Psoas muscle (tissue), 8 donors: ENCODE results near the gene LOXHD1. TPM values are rescaled to one million over a fixed set of nuclear protein-coding genes. Genes with fewer than 3 reads are reported as not detected.

ENCODE experiments used
- ATAC-seq, 4 donors: fragments of 200-7000 bp; cut with Tn5 transposase; one replicate each; pipeline ENCODE4 v1.9.1; 2020; ENCODE audit warnings: moderate library complexity in 3 of 4, mild to moderate bottlenecking in 2 of 4
- DNase-seq, 2 donors: peaks; one replicate each; pipeline ENCODE4 v3.0.0-alpha.2; 2020
- H3K27ac ChIP-seq: fragments of 200-600 bp; one replicate; pipeline ENCODE4 v1.8.0; 2022
- H3K27me3 ChIP-seq, 3 donors: fragments of 200-600 bp in 1 of 3; one replicate each; pipeline versions ENCODE4 v1.6.1 to v1.8.0; 2013 to 2022; ENCODE audit warnings: low read length in 2 of 3, mild to moderate bottlenecking in 2 of 3, moderate library complexity in 1 of 3; ENCODE audit not compliant: insufficient read depth in 3 of 3
- H3K36me3 ChIP-seq, 2 donors: fragments of 200-600 bp in 1 of 2; one replicate each; pipeline versions ENCODE4 v1.6.1 to v1.8.0; 2013 to 2022; ENCODE audit warnings: low read depth in 1 of 2, mild to moderate bottlenecking in 1 of 2, moderate library complexity in 1 of 2; ENCODE audit not compliant: insufficient read depth in 1 of 2
- H3K4me1 ChIP-seq: fragments of 200-600 bp; one replicate; pipeline ENCODE4 v1.8.0; 2022
- H3K4me3 ChIP-seq: fragments of 200-600 bp; one replicate; pipeline ENCODE4 v1.8.0; 2022; ENCODE audit warnings: mild to moderate bottlenecking
- H3K9me3 ChIP-seq: fragments of 200-600 bp; one replicate; pipeline ENCODE4 v1.8.0; 2022
- CTCF ChIP-seq: fragments of 200-600 bp; IDR thresholded peaks from one replicate; pipeline ENCODE4 v1.8.0; 2022; ENCODE audit warnings: antibody characterized with exemption
- WGBS, 3 donors: extraction: QIAGEN DNeasy Blood & Tissue Kit; methylation state at CpG; one replicate each; pipeline versions ENCODE4 v1.1.6 to v1.1.7; 2013; 5-methylcytosine and 5-hydroxymethylcytosine counted together
- intact Hi-C, 2 donors: fragments of 100-400 bp; cut with DNase I; formaldehyde crosslinking; loops; one replicate each; pipeline versions ENCODE4 v1.11.0 to v1.14.2; 2022
- polyA plus RNA-seq, 3 donors: library from polyadenylated mRNA; stranded (reverse); fragments of 200-250 nt; gene quantifications; one replicate each; pipeline ENCODE4 v1.2.3, GENCODE V29; 2013
- total RNA-seq, 4 donors: library from RNA; stranded (reverse); fragmentation: NEBNext Ultra II Directional in 2 of 4; extraction: Animal tissue kit (Norgen Biotek cat#: 25700) in 2 of 4; gene quantifications; one replicate each; pipeline versions ENCODE4 v1.2.1 to v1.2.4, GENCODE V29; 2021 to 2023
- donor health status: healthy with polysubstance abuse.
- donor health status: DM: no; HTN: no; CAD: no; lungs with moderate emphysema.
- donor health status: Bipolar disorder and iron deficiency.
- donor health status: healthy.
- donor health status: DM: yes; HTN: yes; CAD: no.
- donor health status: DM: no; HTN: no; CAD: no.
- donor health status: DM: no; HTN: no; CAD: no.
- donor health status: DM: yes; HTN: yes; CAD: no.

LOXHD1 gene
- total and polyA plus RNA-seq, 7 donors, result 0.06 to 0.34 (median 0.12) TPM; not detected in 1

DNA sequence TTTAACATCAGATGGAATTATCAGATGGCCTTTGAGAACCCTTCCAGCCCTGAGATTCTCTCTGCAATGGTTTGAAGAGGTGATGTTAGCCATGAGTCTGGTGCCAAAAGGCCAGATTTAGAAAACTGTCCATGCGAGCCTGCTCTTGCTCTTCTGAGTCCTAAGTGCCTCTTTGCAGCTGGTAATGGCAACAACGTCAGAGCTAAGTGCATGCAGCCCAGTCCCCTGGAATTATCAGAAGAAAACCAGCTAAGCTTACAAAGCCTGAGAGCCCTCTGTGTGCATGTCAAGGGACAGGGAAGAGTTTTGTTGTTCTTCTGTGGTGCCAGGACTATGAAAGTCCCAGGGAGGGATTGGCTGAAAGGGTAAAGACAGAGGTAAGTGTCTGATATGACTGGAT, 89.8 kb downstream of the LOXHD1 start:
- Histone ChIP-seq H3K27ac (no peak overlapping the region), H3K9me3 (no peaks in the 10 kb centered on the region), H3K4me3 (no peak overlapping the region), H3K4me1 (no peaks in the 10 kb centered on the region), H3K27me3 (peaks cover 0 to 6% (median 2%) of the 10 kb centered on the region in 3 donors), H3K36me3 (no peaks in the 10 kb centered on the region)
- no peak for TF ChIP-seq CTCF
- WGBS, 3 donors, result 42 to 56% (median 55%) methylated on average over 2 of the region's 2 CpGs
- intact Hi-C loops, result no loop called here
- DNase-seq, result no peak
- no peak for ATAC-seq

DNA sequence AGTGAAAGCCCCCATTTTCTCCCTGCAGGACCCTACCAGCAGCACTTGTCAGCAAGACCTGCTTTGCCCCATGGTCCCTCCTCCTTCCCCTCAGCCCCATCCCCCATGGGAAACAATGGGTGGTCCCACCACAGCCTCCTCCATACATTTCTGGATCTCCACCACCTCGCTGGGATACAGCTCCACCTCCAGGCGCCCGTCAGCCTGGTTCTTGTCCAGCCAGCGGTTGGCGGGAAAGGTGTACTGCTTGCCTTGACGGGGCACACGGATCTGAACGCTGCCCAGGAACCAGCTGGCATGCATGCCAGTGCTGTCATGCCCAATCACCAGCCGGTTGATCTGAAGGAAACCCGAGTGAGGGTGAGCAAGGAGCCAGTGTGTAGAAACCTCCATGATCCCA, 90.9 kb downstream of the LOXHD1 start:
- WGBS, 3 donors, result 59 to 74% (median 70%) methylated on average over 10 of the region's 10 CpGs
- Histone ChIP-seq H3K4me3 (no peak overlapping the region), H3K27me3 (peaks cover 0 to 6% (median 2%) of the 10 kb centered on the region in 3 donors), H3K4me1 (no peaks in the 10 kb centered on the region), H3K9me3 (no peaks in the 10 kb centered on the region), H3K27ac (no peak overlapping the region), H3K36me3 (no peaks in the 10 kb centered on the region)
- TF ChIP-seq CTCF, result no peak
- no peak for ATAC-seq
- intact Hi-C loops, result no loop called here
- DNase-seq, result no peak

- Histone ChIP-seq H3K4me1 (no peaks in the 10 kb centered on the region), H3K36me3 (no peaks in the 10 kb centered on the region), H3K27ac (no peak overlapping the region), H3K4me3 (no peak overlapping the region), H3K27me3 (peaks cover 0 to 6% (median 2%) of the 10 kb centered on the region in 3 donors), H3K9me3 (no peaks in the 10 kb centered on the region)
- TF ChIP-seq CTCF, result no peak
- intact Hi-C loops, result no loop called here
- 55 to 61% (median 58%) methylated on average over 5 of the region's 5 CpGs for WGBS, 3 donors
- no peak for DNase-seq
- no peak for ATAC-seq
Observed at GRCh38 chr18:46565256-46565655, 91.8 kb downstream of the LOXHD1 start.

GRCh38 chr18:46563317-46563716, 93.7 kb downstream of the LOXHD1 start:
- Histone ChIP-seq H3K9me3 (no peaks in the 10 kb centered on the region), H3K27me3 (peaks cover 0 to 6% (median 2%) of the 10 kb centered on the region in 3 donors), H3K4me3 (no peak overlapping the region), H3K4me1 (no peaks in the 10 kb centered on the region), H3K27ac (no peak overlapping the region), H3K36me3 (no peaks in the 10 kb centered on the region)
- intact Hi-C loops, result no loop called here
- ATAC-seq, result no peak
- TF ChIP-seq CTCF, result no peak
- 60 to 67% (median 62%) methylated on average over 4 of the region's 4 CpGs for WGBS, 3 donors
- no peak for DNase-seq

GRCh38 chr18:46562674-46563192, 94.3 kb downstream of the LOXHD1 start:
- H3K4me3 ChIP-seq, result no peak overlapping the region
- H3K27ac ChIP-seq, result no peak overlapping the region
- ATAC-seq (no peak), DNase-seq (no peak)
- no peaks in the 10 kb centered on the region for H3K4me1 ChIP-seq
- no peaks in the 10 kb centered on the region for H3K9me3 ChIP-seq
- intact Hi-C loops, result no loop called here
- no peaks in the 10 kb centered on the region for H3K36me3 ChIP-seq
- peaks cover 0 to 6% (median 2%) of the 10 kb centered on the region in 3 donors for H3K27me3 ChIP-seq
- WGBS, 3 donors, result 72 to 79% (median 72%) methylated on average over 12 of the region's 12 CpGs
- no peak for TF ChIP-seq CTCF
